ENCODE data around the gene RASL12. TPM values are rescaled to one million over a fixed set of nuclear protein-coding genes. Genes with fewer than 3 reads are reported as not detected.
A peak's percentile ranks its signal among the peaks of the same experiment; 100 is the strongest.

Gene RASL12
- total RNA-seq, 1 donor from 2014 or later, result 85.7 TPM

GRCh38 chr15:65062061-65062460 lies 5.7 kb downstream of the RASL12 start:
- TF ChIP-seq POLR2A (IDR thresholded peaks at IDR 0.05) (no peak), CTCF (IDR thresholded peaks at IDR 0.05) (no peak), POLR2AphosphoS5 (IDR thresholded peaks at IDR 0.05; ENCODE audit: insufficient read depth in 1 of 2, low read depth in 1 of 2) (no peak)
- Histone ChIP-seq H3K9me3 (no peaks in the 10 kb centered on the region), H3K4me1 (peaks cover 62% of the 10 kb centered on the region), H3K27ac (peak overlapping the region; percentile 92), H3K4me3 (no peak overlapping the region), H3K36me3 (peaks cover 0 to 13% of the 10 kb centered on the region in 2 donors), H3K27me3 (no peaks in the 10 kb centered on the region)
- intact Hi-C loops (cut with DNase I), result no loop called here
- no peak for DNase-seq (ENCODE audit: extremely low spot score in 2 of 2)

- peak in 1 of 2 donors; percentile 85 for DNase-seq (ENCODE audit: extremely low spot score in 2 of 2)
- H3K4me3 ChIP-seq, result no peak overlapping the region
These were observed 7.0 kb downstream of the RASL12 start for GRCh38 chr15:65060641-65061397.

GRCh38 chr15:65059931-65060596 lies 7.7 kb downstream of the RASL12 start:
- no peaks in the 10 kb centered on the region for H3K9me3 ChIP-seq
- peaks cover 0 to 13% of the 10 kb centered on the region in 2 donors for H3K36me3 ChIP-seq
- intact Hi-C loops (cut with DNase I), result no loop called here
- no peak overlapping the region for H3K4me3 ChIP-seq
- H3K27ac ChIP-seq, result peak overlapping the region; percentile 63
- no peaks in the 10 kb centered on the region for H3K27me3 ChIP-seq
- DNase-seq (ENCODE audit: extremely low spot score in 2 of 2), result no peak
- TF ChIP-seq CTCF (IDR thresholded peaks at IDR 0.05), result no peak
- TF ChIP-seq POLR2A (IDR thresholded peaks at IDR 0.05), result no peak
- TF ChIP-seq POLR2AphosphoS5 (IDR thresholded peaks at IDR 0.05; ENCODE audit: insufficient read depth in 1 of 2, low read depth in 1 of 2), result no peak
- H3K4me1 ChIP-seq, result peaks cover 66% of the 10 kb centered on the region

More at GRCh38 chr15:65060641-65061397, 7.0 kb downstream of the RASL12 start:
- Histone ChIP-seq H3K9me3 (no peaks in the 10 kb centered on the region), H3K4me1 (peaks cover 64% of the 10 kb centered on the region), H3K27me3 (no peaks in the 10 kb centered on the region), H3K27ac (peak overlapping the region; percentile 56), H3K36me3 (peaks cover 0 to 13% of the 10 kb centered on the region in 2 donors)
- TF ChIP-seq POLR2AphosphoS5 (IDR thresholded peaks at IDR 0.05; ENCODE audit: insufficient read depth in 1 of 2, low read depth in 1 of 2), result no peak
- TF ChIP-seq POLR2A (IDR thresholded peaks at IDR 0.05), result no peak
- TF ChIP-seq CTCF (IDR thresholded peaks at IDR 0.05), result no peak
- intact Hi-C loops (cut with DNase I), result no loop called here

- H3K9me3 ChIP-seq, result no peaks in the 10 kb centered on the region
- peak overlapping the region; percentile 63 for H3K27ac ChIP-seq
- TF ChIP-seq POLR2AphosphoS5 (IDR thresholded peaks at IDR 0.05; ENCODE audit: insufficient read depth in 1 of 2, low read depth in 1 of 2), result no peak
- TF ChIP-seq CTCF (IDR thresholded peaks at IDR 0.05), result no peak
- no peak for TF ChIP-seq POLR2A (IDR thresholded peaks at IDR 0.05)
- intact Hi-C loops (cut with DNase I), result no loop called here
- H3K4me3 ChIP-seq, result no peak overlapping the region
- H3K4me1 ChIP-seq, result peaks cover 65% of the 10 kb centered on the region
- H3K27me3 ChIP-seq, result no peaks in the 10 kb centered on the region
- DNase-seq (ENCODE audit: extremely low spot score in 2 of 2), result no peak
- peaks cover 0 to 13% of the 10 kb centered on the region in 2 donors for H3K36me3 ChIP-seq
These were observed 8.4 kb downstream of the RASL12 start for GRCh38 chr15:65059369-65059750.
